Measurements from ENCODE around the gene ATXN10. TPM values are rescaled to one million over a fixed set of nuclear protein-coding genes. Genes with fewer than 3 reads are reported as not detected.
A peak's percentile ranks its signal among the peaks of the same experiment; 100 is the strongest.

ATXN10 gene, protein sequence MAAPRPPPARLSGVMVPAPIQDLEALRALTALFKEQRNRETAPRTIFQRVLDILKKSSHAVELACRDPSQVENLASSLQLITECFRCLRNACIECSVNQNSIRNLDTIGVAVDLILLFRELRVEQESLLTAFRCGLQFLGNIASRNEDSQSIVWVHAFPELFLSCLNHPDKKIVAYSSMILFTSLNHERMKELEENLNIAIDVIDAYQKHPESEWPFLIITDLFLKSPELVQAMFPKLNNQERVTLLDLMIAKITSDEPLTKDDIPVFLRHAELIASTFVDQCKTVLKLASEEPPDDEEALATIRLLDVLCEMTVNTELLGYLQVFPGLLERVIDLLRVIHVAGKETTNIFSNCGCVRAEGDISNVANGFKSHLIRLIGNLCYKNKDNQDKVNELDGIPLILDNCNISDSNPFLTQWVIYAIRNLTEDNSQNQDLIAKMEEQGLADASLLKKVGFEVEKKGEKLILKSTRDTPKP
- 113 TPM for total RNA-seq (2013)
- polyA plus RNA-seq = 100 to 1,000 TPM in 1 of 3 donors, 10 to 100 TPM in 2; 60.1 to 106 (median 92.4) TPM
- polyA minus RNA-seq = 33.4 and 41.4 TPM in 2 replicates
- 15.4 to 53.4 (median 37.5) reads per million in 11 experiments for total RNA-seq

DNA sequence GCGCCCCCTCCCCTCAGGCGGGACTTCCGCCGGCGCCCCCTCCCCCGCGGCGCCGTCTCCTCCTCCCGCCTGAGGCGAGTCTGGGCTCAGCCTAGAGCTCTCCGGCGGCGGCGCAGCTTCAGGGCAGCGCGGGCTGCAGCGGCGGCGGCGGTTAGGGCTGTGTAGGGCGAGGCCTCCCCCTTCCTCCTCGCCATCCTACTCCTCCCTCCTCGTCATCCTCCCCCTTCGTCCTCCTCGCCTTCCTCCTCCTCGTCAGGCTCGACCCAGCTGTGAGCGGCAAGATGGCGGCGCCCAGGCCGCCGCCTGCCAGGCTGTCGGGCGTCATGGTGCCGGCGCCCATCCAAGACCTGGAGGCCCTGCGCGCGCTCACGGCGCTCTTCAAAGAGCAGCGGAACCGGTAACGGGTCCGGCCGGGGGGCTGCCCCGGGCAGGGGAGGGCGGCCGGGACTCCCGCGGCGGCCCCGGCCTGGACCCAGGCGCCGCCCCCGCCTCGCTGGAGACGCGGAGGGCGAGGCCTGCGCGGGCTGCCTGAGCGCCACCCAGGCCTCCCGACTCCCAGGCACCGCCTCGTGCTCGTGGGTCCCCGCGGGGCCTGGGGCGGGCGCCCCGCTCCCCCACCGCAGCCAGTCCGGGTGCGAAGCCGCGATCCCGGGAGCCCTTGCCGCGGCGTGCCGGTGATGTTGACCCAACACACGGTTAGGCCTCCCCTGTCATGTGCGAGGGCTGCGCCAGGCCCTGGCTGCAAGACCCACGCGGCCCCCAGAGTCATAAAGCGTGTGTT, at the start of gene ATXN10:
Gene ATXN10, plus strand, starts transcription at position 52 of the 781 bp plus-strand sequence. Its CDS starts 230 bp downstream, at position 282.
- peaks cover 6 to 9% (median 8%) of the 10 kb centered on the region in 3 donors for H3K27me3 Mint-ChIP-seq (ENCODE audit: low read depth in 3 of 3)

More for the DNA sequence above, at the start of gene ATXN10:
- intact Hi-C loops (cut with micrococcal nuclease) = no loop called here
- H3K27me3 ChIP-seq (ENCODE audit: control insufficient read depth in 2 of 2, insufficient read depth in 2 of 2, low read length in 2 of 2) = no peaks in the 10 kb centered on the region
- H3K9me3 Mint-ChIP-seq = peaks cover 0 to 1% (median 0%) of the 10 kb centered on the region in 7 donors
- H3K27ac ChIP-seq (ENCODE audit: low read depth in 1 of 2, low read length in 2 of 2) = peak within 1 kb of the TSS in 1 of 2 donors; percentile 73
- H3K4me1 ChIP-seq (ENCODE audit: control insufficient read depth in 1 of 2, insufficient read depth in 2 of 2, low read length in 2 of 2) = peaks cover 24 to 33% of the 10 kb centered on the region in 2 donors
- TF ChIP-seq, protein P1, sequence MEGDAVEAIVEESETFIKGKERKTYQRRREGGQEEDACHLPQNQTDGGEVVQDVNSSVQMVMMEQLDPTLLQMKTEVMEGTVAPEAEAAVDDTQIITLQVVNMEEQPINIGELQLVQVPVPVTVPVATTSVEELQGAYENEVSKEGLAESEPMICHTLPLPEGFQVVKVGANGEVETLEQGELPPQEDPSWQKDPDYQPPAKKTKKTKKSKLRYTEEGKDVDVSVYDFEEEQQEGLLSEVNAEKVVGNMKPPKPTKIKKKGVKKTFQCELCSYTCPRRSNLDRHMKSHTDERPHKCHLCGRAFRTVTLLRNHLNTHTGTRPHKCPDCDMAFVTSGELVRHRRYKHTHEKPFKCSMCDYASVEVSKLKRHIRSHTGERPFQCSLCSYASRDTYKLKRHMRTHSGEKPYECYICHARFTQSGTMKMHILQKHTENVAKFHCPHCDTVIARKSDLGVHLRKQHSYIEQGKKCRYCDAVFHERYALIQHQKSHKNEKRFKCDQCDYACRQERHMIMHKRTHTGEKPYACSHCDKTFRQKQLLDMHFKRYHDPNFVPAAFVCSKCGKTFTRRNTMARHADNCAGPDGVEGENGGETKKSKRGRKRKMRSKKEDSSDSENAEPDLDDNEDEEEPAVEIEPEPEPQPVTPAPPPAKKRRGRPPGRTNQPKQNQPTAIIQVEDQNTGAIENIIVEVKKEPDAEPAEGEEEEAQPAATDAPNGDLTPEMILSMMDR (IDR thresholded peaks at IDR 0.05) = no peak
- peak within 1 kb of the TSS; percentile 80 for H3K9ac ChIP-seq (ENCODE audit: insufficient read depth, low read length, poor library complexity, severe bottlenecking)
- peaks cover 49% of the 10 kb centered on the region for H3K79me2 ChIP-seq (ENCODE audit: insufficient read depth, low read length)
- peak within 1 kb of the TSS; percentile 10 to 87 (median 69) for H3K27ac Mint-ChIP-seq
- peak within 1 kb of the TSS; percentile 44 to 83 (median 79) for H3K4me3 ChIP-seq (replicated peaks in 1 of 3; ENCODE audit: low read depth in 2 of 3, low read length in 3 of 3)
- peaks cover 35% of the 10 kb centered on the region for H4K20me1 ChIP-seq (ENCODE audit: insufficient read depth, low read length)
- peak within 1 kb of the TSS; percentile 87 to 93 for H3K4me3 Mint-ChIP-seq
- peak within 1 kb of the TSS; percentile 94 for H3K4me2 ChIP-seq (replicated peaks; ENCODE audit: extremely low read depth, low read length, poor library complexity, severe bottlenecking)
- peaks cover 28% of the 10 kb centered on the region for H3K4me1 Mint-ChIP-seq
- peak; percentile 64 to 74 (median 68) for DNase-seq
- WGBS (ENCODE audit: insufficient coverage) = under 1% methylated on average over 89 of the region's 89 CpGs
- H2AFZ ChIP-seq (ENCODE audit: insufficient read depth, low read depth, low read length, poor library complexity, severe bottlenecking) = peak within 1 kb of the TSS; percentile 95
- peaks cover 8 to 17% of the 10 kb centered on the region in 2 donors for H3K36me3 Mint-ChIP-seq
- no peaks in the 10 kb centered on the region for H3K36me3 ChIP-seq (replicated peaks in 1 of 2; ENCODE audit: control insufficient read depth in 1 of 2, insufficient read depth in 2 of 2, low read length in 2 of 2)
- H3K9me3 ChIP-seq (replicated peaks in 1 of 2; ENCODE audit: control insufficient read depth in 1 of 2, insufficient read depth in 1 of 2, low read length in 2 of 2) = no peaks in the 10 kb centered on the region

Measured in CD14-positive monocyte (primary cell).